MM.1S (cell line): ENCODE measurements around the gene FAR2.

Source experiments
- DNase-seq: peaks from one replicate; pipeline ENCODE4 v3.0.0-alpha.2; 2015
- H2AFZ ChIP-seq: fragments of 300-600 bp; sonication (generic); 2 replicates; pipeline ENCODE4 v1.6.0; 2016; ENCODE audit warnings: antibody characterized with exemption, low read length
- H3F3A ChIP-seq: fragments of 300-600 bp; sonication (generic); 2 replicates; pipeline ENCODE4 v1.6.1; 2016; ENCODE audit warnings: mild to moderate bottlenecking, antibody characterized with exemption, low read length, moderate library complexity, mixed read lengths; ENCODE audit not compliant: insufficient read depth
- H3K27ac ChIP-seq: fragments of 300-600 bp; sonication (generic); 2 replicates; pipeline ENCODE4 v1.5.1; 2016; ENCODE audit warnings: mild to moderate bottlenecking, low read length
- H3K27me3 ChIP-seq: fragments of 300-600 bp; sonication (generic); replicated peaks from 2 replicates; pipeline ENCODE4 v1.6.0; 2016; ENCODE audit warnings: low read length; ENCODE audit not compliant: insufficient read depth
- H3K36me3 ChIP-seq: fragments of 300-600 bp; sonication (generic); replicated peaks from 2 replicates; pipeline ENCODE4 v1.6.1; 2016; ENCODE audit warnings: mild to moderate bottlenecking, low read length, mixed read lengths; ENCODE audit not compliant: insufficient read depth
- H3K4me1 ChIP-seq: fragments of 300-600 bp; sonication (generic); 2 replicates; pipeline ENCODE4 v1.6.1; 2016; ENCODE audit warnings: low read length, mixed read lengths
- H3K4me2 ChIP-seq: fragments of 300-600 bp; sonication (generic); 2 replicates; pipeline ENCODE4 v1.6.0; 2016; ENCODE audit warnings: low read depth, low read length
- H3K4me3 ChIP-seq: fragments of 300-600 bp; sonication (generic); 2 replicates; pipeline ENCODE4 v1.5.1; 2016; ENCODE audit warnings: low read length, mixed read lengths
- H3K79me2 ChIP-seq: fragments of 300-600 bp; sonication (generic); 2 replicates; pipeline ENCODE4 v1.6.1; 2016; ENCODE audit warnings: mixed run types, low read length, mixed read lengths
- H3K9ac ChIP-seq: fragments of 300-600 bp; sonication (generic); 2 replicates; pipeline ENCODE4 v1.6.1; 2016; ENCODE audit warnings: low read length, mixed read lengths
- H3K9me2 ChIP-seq: fragments of 300-600 bp; sonication (generic); replicated peaks from 2 replicates; pipeline ENCODE4 v1.6.1; 2016; ENCODE audit warnings: mild to moderate bottlenecking, low read length, mixed read lengths; ENCODE audit not compliant: insufficient read depth
- H3K9me3 ChIP-seq: fragments of 300-600 bp; sonication (generic); replicated peaks from 2 replicates; pipeline ENCODE4 v1.6.1; 2016; ENCODE audit warnings: mild to moderate bottlenecking, low read length, mixed read lengths; ENCODE audit not compliant: insufficient read depth
- H4K20me1 ChIP-seq: fragments of 300-600 bp; sonication (generic); 2 replicates; pipeline ENCODE4 v1.6.1; 2016; ENCODE audit warnings: mild to moderate bottlenecking, low read length, moderate library complexity, mixed read lengths; ENCODE audit not compliant: insufficient read depth
- EZH2 ChIP-seq: fragments of 300-600 bp; sonication (generic); optimal IDR thresholded peaks from 2 replicates; pipeline ENCODE3; 2017; ENCODE audit warnings: low read depth, mild to moderate bottlenecking, antibody characterized with exemption, low read length, mixed read lengths
- EZH2phosphoT487 ChIP-seq: fragments of 300-600 bp; sonication (generic); IDR thresholded peaks from 2 replicates; pipeline ENCODE4 v1.6.1; 2018; ENCODE audit warnings: antibody characterized with exemption, low read length
- TF ChIP-seq, protein P1 (sequence below): fragments of 300-600 bp; sonication (generic); IDR thresholded peaks from 2 replicates; pipeline ENCODE4 v1.5.1; 2016; ENCODE audit warnings: antibody characterized with exemption, low read length, mixed read lengths

Gene FAR2

DNA sequence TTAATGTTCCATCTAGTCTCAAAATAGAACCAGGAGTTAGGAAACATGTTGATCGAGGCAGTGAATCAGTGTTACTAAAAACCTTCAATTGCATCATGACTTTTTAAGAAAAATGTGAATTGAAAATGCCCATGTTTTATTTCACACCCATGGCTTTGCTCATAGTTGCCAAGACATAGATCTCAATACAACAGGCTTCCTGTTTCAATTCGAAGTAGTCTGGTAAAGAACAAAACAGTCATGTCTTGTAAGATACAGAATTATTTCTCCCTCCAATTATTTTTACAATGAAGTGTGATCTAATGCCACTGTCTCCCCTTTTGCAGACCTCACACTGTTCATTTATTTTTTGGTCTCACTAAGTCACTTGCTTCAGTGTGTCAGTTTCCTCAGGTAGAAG is 44.6 kb upstream of the FAR2 start:
- H3K4me1 ChIP-seq: peaks cover 42% of the 10 kb centered on the region
- H4K20me1 ChIP-seq: no peaks in the 10 kb centered on the region
- H3F3A ChIP-seq: peaks cover 31% of the 10 kb centered on the region
- peak overlapping the region; percentile 28 for H2AFZ ChIP-seq
- H3K27me3 ChIP-seq: no peaks in the 10 kb centered on the region
- H3K9ac ChIP-seq: peak overlapping the region; percentile 9; the same call in 1 of the 2 replicates
- no peaks in the 10 kb centered on the region for H3K9me2 ChIP-seq
- DNase-seq: no peak
- no peaks in the 10 kb centered on the region for H3K36me3 ChIP-seq
- no peaks in the 10 kb centered on the region for H3K79me2 ChIP-seq
- H3K4me2 ChIP-seq: peak overlapping the region; percentile 56
- peak overlapping the region; percentile 82 for H3K27ac ChIP-seq
- H3K4me3 ChIP-seq: no peak overlapping the region
- no peaks in the 10 kb centered on the region for H3K9me3 ChIP-seq
- TF ChIP-seq, protein P1, sequence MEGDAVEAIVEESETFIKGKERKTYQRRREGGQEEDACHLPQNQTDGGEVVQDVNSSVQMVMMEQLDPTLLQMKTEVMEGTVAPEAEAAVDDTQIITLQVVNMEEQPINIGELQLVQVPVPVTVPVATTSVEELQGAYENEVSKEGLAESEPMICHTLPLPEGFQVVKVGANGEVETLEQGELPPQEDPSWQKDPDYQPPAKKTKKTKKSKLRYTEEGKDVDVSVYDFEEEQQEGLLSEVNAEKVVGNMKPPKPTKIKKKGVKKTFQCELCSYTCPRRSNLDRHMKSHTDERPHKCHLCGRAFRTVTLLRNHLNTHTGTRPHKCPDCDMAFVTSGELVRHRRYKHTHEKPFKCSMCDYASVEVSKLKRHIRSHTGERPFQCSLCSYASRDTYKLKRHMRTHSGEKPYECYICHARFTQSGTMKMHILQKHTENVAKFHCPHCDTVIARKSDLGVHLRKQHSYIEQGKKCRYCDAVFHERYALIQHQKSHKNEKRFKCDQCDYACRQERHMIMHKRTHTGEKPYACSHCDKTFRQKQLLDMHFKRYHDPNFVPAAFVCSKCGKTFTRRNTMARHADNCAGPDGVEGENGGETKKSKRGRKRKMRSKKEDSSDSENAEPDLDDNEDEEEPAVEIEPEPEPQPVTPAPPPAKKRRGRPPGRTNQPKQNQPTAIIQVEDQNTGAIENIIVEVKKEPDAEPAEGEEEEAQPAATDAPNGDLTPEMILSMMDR: no peak
- no peak for TF ChIP-seq EZH2phosphoT487
- TF ChIP-seq EZH2: no peak

DNA sequence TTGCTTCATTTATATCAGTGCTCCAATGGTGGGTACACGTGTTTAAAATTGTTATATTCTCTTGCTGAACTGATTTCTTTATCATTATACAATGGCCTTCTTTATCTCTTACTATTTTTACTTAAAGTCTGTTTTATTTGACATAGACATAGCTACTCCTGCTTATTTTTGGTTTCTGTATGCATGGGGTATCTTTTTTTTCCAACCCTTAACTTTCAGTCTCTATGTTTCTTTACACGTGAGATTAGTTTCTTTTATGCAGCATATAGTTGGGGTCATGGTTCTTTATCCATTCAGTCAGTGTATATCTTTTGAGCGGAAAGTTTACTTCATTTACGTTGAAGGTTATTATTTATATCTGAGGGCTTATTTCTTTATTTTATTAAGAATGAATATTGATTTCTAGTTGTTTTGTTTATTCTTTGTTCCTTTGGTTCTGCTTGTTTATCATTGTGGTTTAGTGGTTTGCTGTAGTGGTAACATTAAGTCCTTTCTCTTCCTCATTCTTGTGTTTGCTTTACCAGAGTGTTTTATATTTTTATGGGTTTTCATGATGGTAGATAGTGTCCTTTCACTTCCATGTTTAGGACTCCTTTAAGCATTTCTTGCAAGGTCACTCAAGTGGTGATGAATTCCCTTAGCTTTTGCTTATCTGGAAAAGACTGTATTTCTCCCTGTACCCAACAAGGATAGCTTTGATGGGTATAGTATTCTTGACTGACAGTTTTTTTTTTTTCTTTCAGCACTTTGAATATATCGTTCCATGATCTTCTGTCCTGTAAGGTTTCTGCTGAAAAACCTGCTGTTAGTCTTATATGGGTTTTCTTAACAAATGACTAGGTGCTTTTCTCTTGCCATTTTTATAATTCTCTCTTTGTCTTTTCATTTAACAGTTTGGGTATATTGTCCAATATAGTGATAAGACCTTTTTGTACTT is 38.3 kb upstream of the FAR2 start:
- H3K4me2 ChIP-seq: no peak overlapping the region
- no peaks in the 10 kb centered on the region for H4K20me1 ChIP-seq
- H3K27ac ChIP-seq: no peak overlapping the region
- 0 out of 2 replicates have a peak, but pooled peaks cover 1% of the 10 kb centered on the region for H3K4me1 ChIP-seq
- H3F3A ChIP-seq: 0 out of 2 replicates have a peak, but pooled peaks cover 7% of the 10 kb centered on the region
- H3K9me2 ChIP-seq: no peaks in the 10 kb centered on the region
- no peak for TF ChIP-seq EZH2
- TF ChIP-seq, protein P1: no peak
- TF ChIP-seq EZH2phosphoT487: no peak
- no peak overlapping the region for H3K9ac ChIP-seq
- no peaks in the 10 kb centered on the region for H3K36me3 ChIP-seq
- no peaks in the 10 kb centered on the region for H3K27me3 ChIP-seq
- no peak overlapping the region for H2AFZ ChIP-seq
- peak; percentile 19 for DNase-seq
- no peaks in the 10 kb centered on the region for H3K79me2 ChIP-seq
- no peaks in the 10 kb centered on the region for H3K9me3 ChIP-seq
- H3K4me3 ChIP-seq: no peak overlapping the region

DNA sequence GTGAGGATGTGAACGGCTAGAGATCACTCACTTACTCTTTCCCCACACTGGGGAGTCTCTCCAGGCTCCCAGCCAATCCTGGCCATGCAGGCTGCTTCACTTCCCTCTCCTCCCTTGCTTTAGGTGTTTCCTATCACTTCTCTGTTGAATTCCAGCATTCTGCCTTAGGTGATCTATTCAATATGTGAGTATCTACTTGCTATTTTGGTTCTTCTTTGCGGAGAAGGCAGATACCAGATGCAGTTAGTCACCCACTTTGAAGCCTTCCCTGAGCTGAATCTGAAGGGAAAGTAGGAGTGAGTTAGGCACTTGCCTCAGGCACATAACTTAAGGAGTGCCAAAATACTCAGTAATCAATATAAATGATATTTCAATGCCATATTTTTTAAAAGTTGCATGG is 36.0 kb upstream of the FAR2 start:
- DNase-seq: no peak
- H3K36me3 ChIP-seq: no peaks in the 10 kb centered on the region
- TF ChIP-seq EZH2 (no peak), EZH2phosphoT487 (no peak)
- TF ChIP-seq, protein P1: no peak
- no peaks in the 10 kb centered on the region for H3K27me3 ChIP-seq
- H3K9me3 ChIP-seq: no peaks in the 10 kb centered on the region
- no peaks in the 10 kb centered on the region for H3K4me1 ChIP-seq
- no peaks in the 10 kb centered on the region for H4K20me1 ChIP-seq
- H2AFZ ChIP-seq: no peak overlapping the region
- no peaks in the 10 kb centered on the region for H3K9me2 ChIP-seq
- H3K27ac ChIP-seq: no peak overlapping the region
- H3K79me2 ChIP-seq: no peaks in the 10 kb centered on the region
- no peak overlapping the region for H3K4me3 ChIP-seq
- H3K4me2 ChIP-seq: no peak overlapping the region
- H3K9ac ChIP-seq: no peak overlapping the region
- 0 out of 2 replicates have a peak, but pooled peaks cover 7% of the 10 kb centered on the region for H3F3A ChIP-seq
